PC-3 (cell line): ENCODE measurements around the gene CNPY4. TPM values are rescaled to one million over a fixed set of nuclear protein-coding genes. Genes with fewer than 3 reads are reported as not detected.

Experiments used
- ATAC-seq: fragments of 200-7000 bp; cut with Tn5 transposase; 2 replicates; pipeline ENCODE4 v1.9.1; 2020; ENCODE audit warnings: mild to moderate bottlenecking, moderate library complexity
- BruUV-seq: library from RNA; stranded (reverse); fragments of 400-500 nt; replicated peaks from 2 replicates; lab custom pipeline; 2021; lab: Mats Ljungman, UMichigan
- CTCF ChIA-PET: fragments of 300-600 bp; sonication (Branson Sonifier 250); formaldehyde crosslinking; loops from one replicate; lab custom pipeline; 2022; ENCODE audit warnings: antibody characterized with exemption; lab: Charles Lee
- POLR2A ChIA-PET: fragments of 300-600 bp; sonication (Branson Sonifier 250); formaldehyde crosslinking; loops from one replicate; lab custom pipeline; 2022; ENCODE audit warnings: antibody characterized with exemption; ENCODE audit not compliant: unreplicated experiment; lab: Charles Lee
- DNase-seq: peaks from one replicate; pipeline ENCODE4 v3.0.0-alpha.2; 2015
- H2AFZ ChIP-seq: fragments of 300-600 bp; sonication (generic); 2 replicates; pipeline ENCODE4 v1.6.0; 2016; ENCODE audit warnings: antibody characterized with exemption, low read length
- H3F3A ChIP-seq: fragments of 300-600 bp; sonication (generic); one replicate; pipeline ENCODE4 v1.6.0; 2017; ENCODE audit warnings: antibody characterized with exemption, low read length, control low read depth, mild to moderate bottlenecking; ENCODE audit not compliant: unreplicated experiment
- H3K27ac ChIP-seq: fragments of 300-600 bp; sonication (generic); 2 replicates; pipeline ENCODE4 v1.5.1; 2016; ENCODE audit warnings: mild to moderate bottlenecking, low read length
- H3K27me3 ChIP-seq: fragments of 300-600 bp; sonication (generic); 2 replicates; pipeline ENCODE4 v1.6.1; 2016; ENCODE audit warnings: low read length, mixed read lengths
- H3K36me3 ChIP-seq: fragments of 300-600 bp; sonication (generic); 2 replicates; pipeline ENCODE4 v1.6.1; 2016; ENCODE audit warnings: low read depth, mixed run types, low read length, mixed read lengths
- H3K4me1 ChIP-seq: fragments of 300-600 bp; sonication (generic); 2 replicates; pipeline ENCODE4 v1.5.1; 2016; ENCODE audit warnings: low read length; ENCODE audit not compliant: insufficient read depth
- H3K4me2 ChIP-seq: fragments of 300-600 bp; sonication (generic); 2 replicates; pipeline ENCODE4 v1.6.0; 2016; ENCODE audit warnings: low read length
- H3K4me3 ChIP-seq: fragments of 300-600 bp; sonication (generic); 2 replicates; pipeline ENCODE4 v1.5.1; 2016; ENCODE audit warnings: mild to moderate bottlenecking, low read length, mixed read lengths
- H3K79me2 ChIP-seq: fragments of 300-600 bp; sonication (generic); 2 replicates; pipeline ENCODE4 v1.6.1; 2017; ENCODE audit warnings: low read length, mixed read lengths
- H3K9ac ChIP-seq: fragments of 300-600 bp; sonication (generic); 2 replicates; pipeline ENCODE4 v1.6.0; 2016; ENCODE audit warnings: mild to moderate bottlenecking, low read length
- H3K9me2 ChIP-seq: fragments of 300-600 bp; sonication (generic); replicated peaks from 2 replicates; pipeline ENCODE4 v1.6.1; 2016; ENCODE audit warnings: mixed run types, low read length, mixed read lengths
- H3K9me3 ChIP-seq: fragments of 300-600 bp; sonication (generic); 2 replicates; pipeline ENCODE4 v1.6.1; 2016; ENCODE audit warnings: low read length, mixed read lengths
- H4K20me1 ChIP-seq: fragments of 300-600 bp; sonication (generic); 2 replicates; pipeline ENCODE4 v1.6.1; 2016; ENCODE audit warnings: low read length, mixed read lengths
- CTCF ChIP-seq: fragments of 300-600 bp; sonication (generic); conservative IDR thresholded peaks from 2 replicates; pipeline ENCODE4 v1.5.1; 2017; ENCODE audit warnings: antibody characterized with exemption, low read depth, mild to moderate bottlenecking, low read length
- EZH2 ChIP-seq: fragments of 300-600 bp; sonication (generic); IDR thresholded peaks from one replicate; pipeline ENCODE4 v1.6.1; 2017; ENCODE audit warnings: antibody characterized with exemption, mild to moderate bottlenecking, low read length; ENCODE audit not compliant: unreplicated experiment
- EZH2phosphoT487 ChIP-seq: fragments of 300-600 bp; sonication (generic); IDR thresholded peaks from 2 replicates; pipeline ENCODE4 v1.6.1; 2018; ENCODE audit warnings: mild to moderate bottlenecking, antibody characterized with exemption, low read length, borderline replicate concordance
- intact Hi-C: fragments of 100-400 bp; cut with micrococcal nuclease; formaldehyde crosslinking; loops from 2 replicates; pipeline ENCODE4 v1.9.0; 2023
- total RNA-seq: library from RNA; depleted of rRNA; stranded (reverse); fragments of >200 nt; gene quantifications from 2 replicates; pipeline ENCODE4 v1.2.3, GENCODE V29; 2014

CNPY4 gene
- total RNA-seq, 1 experiment from 2014 or later = 7.5 TPM

GRCh38 chr7:100107125-100107737 is 12.2 kb upstream of the CNPY4 start:
- Histone ChIP-seq H3K79me2 (peaks cover 5% of the 10 kb centered on the region; the same call in 1 of the 2 replicates), H3K27ac (no peak overlapping the region), H3K9me3 (no peaks in the 10 kb centered on the region), H3K4me3 (no peak overlapping the region), H3K36me3 (peaks cover 3% of the 10 kb centered on the region), H2AFZ (no peak overlapping the region), H3K4me1 (peaks cover 5% of the 10 kb centered on the region), H3F3A (no peaks in the 10 kb centered on the region), H3K4me2 (no peak overlapping the region), H4K20me1 (no peaks in the 10 kb centered on the region), H3K27me3 (no peaks in the 10 kb centered on the region), H3K9me2 (no peaks in the 10 kb centered on the region), H3K9ac (no peak overlapping the region)
- intact Hi-C loops = no loop called here
- ChIA-PET CTCF (no interaction called here), POLR2A (no interaction called here)
- ATAC-seq (no peak; the same call in 1 of the 2 replicates), DNase-seq (no peak)
- no peak for TF ChIP-seq CTCF
- TF ChIP-seq EZH2phosphoT487 = no peak
- TF ChIP-seq EZH2 = no peak
- BruUV-seq = TSS peak; percentile 82

GRCh38 chr7:100107890-100108289 is 11.5 kb upstream of the CNPY4 start:
- H3K27ac ChIP-seq = no peak overlapping the region
- H4K20me1 ChIP-seq = no peaks in the 10 kb centered on the region
- H3F3A ChIP-seq = no peaks in the 10 kb centered on the region
- H3K4me3 ChIP-seq = no peak overlapping the region
- no peaks in the 10 kb centered on the region for H3K9me2 ChIP-seq
- no peak overlapping the region for H3K4me2 ChIP-seq
- no peaks in the 10 kb centered on the region for H3K79me2 ChIP-seq
- no peaks in the 10 kb centered on the region for H3K27me3 ChIP-seq
- no peak overlapping the region for H3K9ac ChIP-seq
- ChIA-PET POLR2A (no interaction called here), CTCF (no interaction called here)
- TF ChIP-seq EZH2phosphoT487 (no peak), CTCF (no peak), EZH2 (no peak)
- H3K9me3 ChIP-seq = no peaks in the 10 kb centered on the region
- ATAC-seq = no peak
- H2AFZ ChIP-seq = no peak overlapping the region
- BruUV-seq = no TSS peak
- H3K36me3 ChIP-seq = peaks cover 3% of the 10 kb centered on the region
- intact Hi-C loops = no loop called here
- no peaks in the 10 kb centered on the region for H3K4me1 ChIP-seq
- no peak for DNase-seq

GRCh38 chr7:100109521-100110163 is 9.8 kb upstream of the CNPY4 start:
- TF ChIP-seq EZH2 (no peak), EZH2phosphoT487 (no peak), CTCF (peak; percentile 21; the same call in 1 of the 2 replicates)
- Histone ChIP-seq H3K4me1 (no peaks in the 10 kb centered on the region), H2AFZ (no peak overlapping the region), H3K4me2 (no peak overlapping the region), H3K9me2 (no peaks in the 10 kb centered on the region), H3K27me3 (no peaks in the 10 kb centered on the region), H3K36me3 (peaks cover 3% of the 10 kb centered on the region), H3K27ac (no peak overlapping the region), H3K9ac (no peak overlapping the region), H3K9me3 (no peaks in the 10 kb centered on the region), H3F3A (no peaks in the 10 kb centered on the region), H4K20me1 (no peaks in the 10 kb centered on the region), H3K4me3 (no peak overlapping the region), H3K79me2 (no peaks in the 10 kb centered on the region)
- ChIA-PET POLR2A (no interaction called here), CTCF (no interaction called here)
- DNase-seq = no peak
- intact Hi-C loops = no loop called here
- peak; percentile 54; the same call in 1 of the 2 replicates for ATAC-seq
- BruUV-seq = no TSS peak
